GM18868 (cell line): ENCODE results near the gene LRRC7.

Source experiments
- ATAC-seq: cut with Tn5 transposase; IDR thresholded peaks from one replicate; pipeline ENCODE4 v1.9.1; 2021; ENCODE audit warnings: mild to moderate bottlenecking, moderate library complexity; ENCODE audit not compliant: unreplicated experiment

The LRRC7 gene

DNA sequence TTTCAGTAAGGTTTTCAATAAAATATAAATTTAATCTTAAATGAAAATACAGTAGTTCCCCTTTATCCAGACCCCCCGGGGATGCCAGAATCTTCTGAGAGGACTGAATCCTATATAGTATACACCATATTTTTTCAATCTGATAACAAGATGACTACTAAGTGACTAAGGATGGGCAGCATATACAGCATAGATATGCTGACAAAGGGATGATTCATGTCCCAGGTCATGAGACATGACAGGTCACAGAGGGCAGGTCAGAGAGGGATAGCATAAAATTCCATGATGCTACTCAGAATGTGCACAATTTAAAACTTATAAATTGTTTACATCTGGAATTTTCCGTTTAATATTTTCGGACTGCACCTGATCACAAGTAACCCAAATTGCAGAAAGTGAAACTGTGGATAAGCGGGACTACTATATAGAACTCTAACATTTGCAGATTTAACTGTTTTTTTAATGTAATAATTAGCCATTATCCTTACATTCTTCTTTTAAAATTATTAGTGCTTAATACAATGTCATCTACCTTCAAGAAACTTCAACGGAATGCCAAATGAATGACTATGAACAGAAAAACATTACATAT lies 588.9 kb downstream of the LRRC7 start:
- no peak for ATAC-seq

DNA sequence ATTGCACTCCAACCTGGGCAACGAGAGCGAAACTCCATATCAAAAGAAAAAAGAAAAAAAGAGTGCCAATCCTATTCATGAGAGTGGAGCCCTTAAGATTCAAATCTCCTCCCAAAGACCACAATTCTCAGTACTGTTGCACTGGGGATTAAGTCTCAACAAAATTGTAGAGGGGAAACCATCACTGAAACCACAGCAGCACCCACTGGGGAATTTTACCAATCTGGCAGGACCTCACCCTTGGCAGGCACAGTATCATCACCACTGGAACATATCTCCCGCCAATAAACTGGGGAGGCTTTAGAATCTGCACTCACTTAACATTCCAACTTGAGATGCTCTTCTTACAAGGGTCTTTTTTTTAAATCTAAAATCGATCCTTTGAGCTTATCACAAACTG lies 596.6 kb downstream of the LRRC7 start:
- peak; percentile 71 for ATAC-seq

DNA sequence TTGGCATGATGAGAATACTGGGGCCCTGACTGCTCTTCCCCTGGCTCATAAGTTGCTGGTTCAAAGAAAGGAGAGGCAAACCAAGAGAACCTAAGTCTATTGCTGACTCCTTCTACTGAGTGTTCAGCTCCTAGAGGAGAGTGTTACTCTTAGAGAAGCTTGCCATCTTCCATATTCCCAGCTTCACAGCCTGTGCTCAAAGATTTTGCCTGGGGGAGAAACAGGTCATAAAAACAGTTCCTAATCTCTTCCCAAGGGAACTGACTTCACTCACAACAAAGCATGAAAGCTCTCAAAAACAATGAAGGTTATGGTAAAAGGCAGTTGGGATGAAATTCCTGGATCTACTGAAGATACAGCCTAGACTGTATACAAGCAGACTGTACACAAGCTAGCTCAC lies 600.6 kb downstream of the LRRC7 start:
- no peak for ATAC-seq

DNA sequence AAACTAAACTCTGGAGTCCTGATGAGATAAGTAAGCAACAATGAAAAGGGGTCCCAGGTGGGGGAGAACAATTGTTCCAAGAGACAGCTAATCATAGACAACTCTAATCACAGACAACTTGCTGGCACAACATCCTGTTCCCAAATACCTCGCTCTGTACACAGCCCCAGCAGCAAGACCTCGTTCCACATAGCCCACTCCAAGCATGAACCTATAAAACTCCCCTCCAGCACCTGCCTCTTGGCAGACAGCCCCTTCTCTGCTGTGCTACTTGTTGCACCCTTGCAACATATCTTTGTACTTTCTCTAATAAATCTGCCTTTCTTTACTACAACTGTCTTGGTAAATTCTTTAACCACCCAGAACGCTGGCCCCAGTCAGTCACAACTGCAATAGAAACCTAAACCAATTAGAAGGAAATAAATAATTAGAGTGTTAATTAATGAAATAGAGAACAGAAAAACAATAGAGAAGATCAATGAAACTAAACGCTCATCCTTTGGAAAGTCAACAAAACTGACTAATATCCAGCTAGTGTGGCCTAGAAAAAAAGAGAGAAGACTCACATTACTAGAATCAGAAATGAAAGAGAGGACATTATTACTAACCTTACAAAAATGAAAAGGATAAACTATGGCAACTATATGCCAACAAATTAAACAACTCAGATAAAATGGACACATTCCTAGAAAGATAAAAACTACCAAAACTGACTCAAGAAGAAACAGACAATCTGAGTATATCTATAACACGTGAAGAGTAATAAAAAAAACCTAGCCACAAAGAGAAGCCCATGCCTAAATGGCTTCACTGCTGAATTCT lies 601.5 kb downstream of the LRRC7 start:
- peak; percentile 63 for ATAC-seq

DNA sequence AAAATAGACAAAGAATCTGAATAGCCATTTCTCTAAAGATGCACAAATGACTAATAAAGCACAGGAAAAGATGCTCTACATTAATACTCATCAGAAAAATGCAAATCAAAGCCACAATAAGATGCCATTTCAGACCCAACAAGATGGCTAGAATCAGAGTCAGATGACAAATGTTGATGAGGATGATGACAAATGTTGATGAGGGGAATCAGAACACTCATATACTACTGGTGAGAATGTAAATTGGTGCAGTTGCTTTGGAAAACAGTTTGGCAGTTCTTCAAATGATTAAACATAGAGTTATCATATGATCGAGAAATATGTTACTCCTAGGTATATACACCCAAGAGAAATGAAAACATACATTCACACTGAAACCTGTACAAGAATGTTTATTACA lies 603.8 kb downstream of the LRRC7 start:
- no peak for ATAC-seq
